NCI-H345 treated with DMSO at 0.1 percent for 48 hours (cell line): ENCODE results near the gene ZNF17.
"Not testable (repeated sequence)": the region's sequence is repeated elsewhere in the genome, so short reads cannot be mapped to it uniquely, and the experiment has no call there.

ENCODE experiments used
- DNase-seq: peaks from one replicate; lab custom pipeline; 2025; ENCODE audit not compliant: unreplicated experiment; lab: John Stamatoyannopoulos, UW

The ZNF17 gene

DNA sequence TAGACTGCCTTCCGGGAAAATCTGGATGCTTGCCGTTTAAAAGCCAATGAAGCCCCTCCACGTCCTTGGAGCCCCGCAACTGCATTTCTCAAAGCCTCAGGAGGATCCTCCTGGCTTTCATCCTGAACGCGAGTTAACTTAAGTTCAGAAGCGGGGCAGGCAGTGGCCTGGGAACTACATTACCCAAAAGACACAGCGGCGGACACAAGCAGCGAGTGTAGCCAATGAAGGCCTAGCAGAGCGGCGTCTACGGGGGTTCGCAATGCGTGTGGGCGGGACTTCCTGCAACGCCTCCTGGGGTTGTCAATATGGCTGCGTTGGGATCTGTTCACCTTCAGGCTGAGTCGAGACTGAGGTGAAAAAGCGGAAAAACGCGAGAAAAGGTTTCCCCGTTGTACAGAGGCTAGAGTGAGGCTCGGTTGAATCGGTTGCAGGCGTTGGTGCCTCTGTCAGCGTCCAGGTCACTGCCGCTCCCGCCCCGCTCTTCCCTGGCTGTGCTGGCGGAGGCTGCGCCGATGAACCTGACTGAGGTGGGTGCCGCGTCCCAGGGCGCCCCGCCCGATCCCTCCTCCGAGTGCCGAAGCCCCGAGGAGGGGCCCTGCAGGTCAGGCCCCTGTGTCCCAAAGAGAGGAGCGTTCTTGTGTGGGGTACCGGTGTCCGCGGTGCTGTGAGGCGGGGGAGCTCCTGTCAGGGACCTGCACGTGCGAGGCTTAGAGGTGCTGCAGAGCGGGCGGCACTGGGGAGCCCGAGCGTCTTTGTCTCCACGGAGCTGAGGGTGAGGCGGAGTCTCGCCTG lies at the start of gene ZNF17:
Gene ZNF17 (plus strand): TSS at position 285 of the 795 bp plus-strand sequence. CDS start 2,455 bp downstream, outside the sequence.
- DNase-seq: peak; percentile 60

- DNase-seq: no peak
These were observed 48.5 kb upstream of the ZNF17 start for GRCh38 chr19:57362419-57362818.

- DNase-seq: peak; percentile 89
These were observed 47.8 kb upstream of the ZNF17 start, which contains the start of the genes TRAPPC2B and ZNF547 for GRCh38 chr19:57362997-57363687. Gene TRAPPC2B (plus strand): TSS chr19:57363551. CDS start chr19:57364834, 1,283 bp downstream. Gene ZNF547 (plus strand): TSS chr19:57363551. CDS start chr19:57368556, 5,005 bp downstream.

DNA sequence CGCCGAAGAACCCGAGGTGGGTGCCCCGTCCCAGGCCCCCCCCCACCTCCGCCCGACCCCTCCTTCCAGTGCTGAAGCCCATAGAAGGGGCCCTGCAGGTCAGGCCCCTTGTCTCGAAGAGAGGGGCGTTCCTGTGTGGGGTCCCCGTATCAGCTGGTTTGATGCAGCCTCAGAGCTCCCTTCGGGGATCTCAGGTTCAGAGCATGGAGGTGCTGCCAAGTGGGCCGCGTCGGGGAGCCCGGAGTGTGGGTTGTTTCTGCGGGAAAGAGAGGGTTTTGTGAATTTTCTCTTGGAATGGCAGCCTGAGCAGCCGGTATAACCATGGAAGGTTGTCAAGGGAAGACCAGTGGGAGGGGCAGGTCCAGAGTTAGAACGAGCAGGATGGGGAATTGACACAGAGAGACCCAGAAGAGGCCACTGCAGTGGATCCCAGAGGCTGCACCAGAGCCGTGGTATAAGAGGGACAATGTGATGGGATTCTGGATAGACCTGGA lies 47.2 kb upstream of the ZNF17 start:
- no peak for DNase-seq

DNA sequence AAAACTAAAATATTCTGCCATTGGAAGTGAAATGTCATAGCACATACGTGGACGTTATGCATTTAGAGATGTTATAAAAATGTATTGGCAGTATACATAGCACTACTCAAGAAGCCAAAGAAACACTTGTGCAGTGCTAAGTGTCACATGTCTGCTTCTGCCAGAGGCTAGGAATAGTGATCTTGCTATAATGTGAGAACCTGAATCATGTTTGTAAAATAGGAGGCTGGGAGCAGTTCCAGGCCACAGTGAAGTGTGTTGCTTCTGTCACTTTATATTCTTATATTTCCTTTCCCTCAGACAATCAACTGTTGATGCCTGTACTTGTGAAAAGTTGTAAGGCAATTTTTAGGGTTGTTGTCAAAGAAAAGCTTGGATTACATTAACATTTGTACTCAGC lies 44.2 kb upstream of the ZNF17 start:
- no peak for DNase-seq

- DNase-seq: no peak
These were observed 36.8 kb upstream of the ZNF17 start for GRCh38 chr19:57374179-57374578.

- not testable (repeated sequence) for DNase-seq
These were observed 36.3 kb upstream of the ZNF17 start for GRCh38 chr19:57374647-57375046.

DNA sequence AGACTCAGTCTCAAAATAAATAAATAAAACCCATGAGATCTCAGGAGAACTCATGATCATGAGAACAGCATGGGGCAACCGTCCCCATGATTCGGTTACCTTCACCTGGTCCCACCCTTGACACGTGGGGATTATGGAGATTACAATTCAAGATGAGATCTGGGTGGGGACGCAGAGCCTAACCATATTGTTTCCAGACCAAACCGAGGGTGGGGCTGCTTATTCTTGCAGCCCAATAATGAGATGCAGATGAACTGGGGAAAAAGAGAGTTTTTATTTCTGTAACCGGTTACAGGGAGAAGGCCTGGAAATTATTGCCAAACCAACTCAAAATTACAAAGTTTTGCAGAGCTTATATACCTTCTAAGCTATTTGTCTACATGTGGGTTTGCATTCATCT lies 34.8 kb upstream of the ZNF17 start:
- no peak for DNase-seq

DNA sequence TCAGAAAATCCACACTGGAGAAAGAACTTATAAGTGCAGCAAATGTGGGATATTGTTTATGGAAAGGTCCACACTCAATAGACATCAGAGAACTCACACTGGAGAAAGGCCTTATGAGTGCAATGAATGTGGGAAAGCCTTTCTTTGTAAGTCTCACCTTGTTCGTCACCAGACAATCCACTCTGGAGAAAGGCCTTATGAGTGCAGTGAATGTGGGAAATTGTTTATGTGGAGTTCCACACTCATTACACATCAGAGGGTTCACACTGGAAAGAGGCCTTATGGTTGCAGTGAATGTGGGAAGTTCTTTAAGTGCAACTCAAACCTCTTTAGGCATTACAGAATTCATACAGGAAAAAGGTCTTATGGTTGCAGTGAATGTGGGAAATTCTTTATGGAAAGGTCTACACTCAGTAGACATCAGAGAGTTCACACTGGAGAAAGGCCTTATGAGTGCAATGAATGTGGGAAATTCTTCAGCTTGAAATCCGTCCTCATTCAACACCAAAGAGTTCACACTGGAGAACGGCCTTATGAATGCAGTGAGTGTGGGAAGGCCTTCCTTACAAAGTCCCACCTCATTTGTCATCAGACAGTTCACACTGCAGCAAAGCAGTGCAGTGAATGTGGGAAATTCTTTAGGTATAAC lies 33.3 kb upstream of the ZNF17 start:
- DNase-seq: no peak

- DNase-seq: no peak
These were observed 30.0 kb upstream of the ZNF17 start for GRCh38 chr19:57380923-57381322.

DNA sequence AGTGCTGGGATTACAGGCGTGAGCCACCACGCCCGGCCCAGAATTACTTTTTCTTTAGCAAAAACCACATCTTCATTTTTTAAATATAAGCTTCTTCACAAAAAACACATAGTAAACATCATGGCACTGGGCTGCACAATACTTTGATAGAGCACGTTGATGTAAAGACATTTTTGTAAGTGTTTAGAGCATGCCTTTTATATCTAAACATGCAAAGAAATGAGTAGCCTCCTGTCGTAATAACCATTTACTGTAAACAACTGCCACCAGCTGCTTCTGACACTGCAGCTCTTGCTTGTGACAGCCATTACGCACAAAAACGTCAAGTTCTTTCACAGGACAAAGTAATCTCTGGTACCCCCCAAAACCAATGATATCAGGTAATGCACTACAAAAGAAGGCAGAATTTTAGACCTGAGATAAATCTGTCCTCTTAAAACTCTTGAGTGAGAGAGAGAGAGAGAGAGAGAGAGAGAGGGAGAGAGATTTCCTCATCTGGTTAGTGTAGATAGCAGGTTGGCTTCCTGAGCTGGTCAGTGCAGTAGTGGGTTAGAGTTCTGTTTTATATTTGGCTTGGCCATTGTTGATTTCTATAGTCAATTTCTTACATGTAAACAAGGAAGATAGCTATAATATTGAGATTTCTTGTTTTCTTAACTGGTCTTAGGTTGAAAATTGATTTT lies 28.0 kb upstream of the ZNF17 start:
- DNase-seq: no peak

DNA sequence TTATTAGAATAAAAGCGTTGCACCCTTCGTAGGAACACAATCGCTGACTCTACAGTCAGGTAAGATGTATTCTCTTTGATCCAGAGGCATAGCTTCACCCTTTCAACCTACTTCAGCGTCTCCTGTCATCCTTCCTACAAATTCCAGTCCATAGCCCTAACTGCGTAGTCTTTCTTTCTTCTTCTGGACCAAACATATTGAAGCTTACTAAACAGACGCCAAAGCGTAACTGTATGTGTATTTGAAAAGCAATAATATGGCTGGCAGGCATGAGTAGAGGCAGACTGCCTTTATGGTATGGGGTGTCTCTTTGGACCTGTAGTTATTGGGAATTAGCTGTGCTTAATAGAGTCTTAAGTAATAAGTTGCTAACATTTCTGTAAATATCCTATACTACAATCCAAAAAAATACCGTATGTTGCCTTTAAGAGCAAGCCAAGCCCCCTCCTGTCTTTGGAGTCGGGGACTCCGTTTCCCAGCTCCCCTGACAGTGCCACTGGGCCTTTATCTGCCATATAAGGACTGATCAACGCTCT lies 21.7 kb upstream of the ZNF17 start:
- no peak for DNase-seq

DNA sequence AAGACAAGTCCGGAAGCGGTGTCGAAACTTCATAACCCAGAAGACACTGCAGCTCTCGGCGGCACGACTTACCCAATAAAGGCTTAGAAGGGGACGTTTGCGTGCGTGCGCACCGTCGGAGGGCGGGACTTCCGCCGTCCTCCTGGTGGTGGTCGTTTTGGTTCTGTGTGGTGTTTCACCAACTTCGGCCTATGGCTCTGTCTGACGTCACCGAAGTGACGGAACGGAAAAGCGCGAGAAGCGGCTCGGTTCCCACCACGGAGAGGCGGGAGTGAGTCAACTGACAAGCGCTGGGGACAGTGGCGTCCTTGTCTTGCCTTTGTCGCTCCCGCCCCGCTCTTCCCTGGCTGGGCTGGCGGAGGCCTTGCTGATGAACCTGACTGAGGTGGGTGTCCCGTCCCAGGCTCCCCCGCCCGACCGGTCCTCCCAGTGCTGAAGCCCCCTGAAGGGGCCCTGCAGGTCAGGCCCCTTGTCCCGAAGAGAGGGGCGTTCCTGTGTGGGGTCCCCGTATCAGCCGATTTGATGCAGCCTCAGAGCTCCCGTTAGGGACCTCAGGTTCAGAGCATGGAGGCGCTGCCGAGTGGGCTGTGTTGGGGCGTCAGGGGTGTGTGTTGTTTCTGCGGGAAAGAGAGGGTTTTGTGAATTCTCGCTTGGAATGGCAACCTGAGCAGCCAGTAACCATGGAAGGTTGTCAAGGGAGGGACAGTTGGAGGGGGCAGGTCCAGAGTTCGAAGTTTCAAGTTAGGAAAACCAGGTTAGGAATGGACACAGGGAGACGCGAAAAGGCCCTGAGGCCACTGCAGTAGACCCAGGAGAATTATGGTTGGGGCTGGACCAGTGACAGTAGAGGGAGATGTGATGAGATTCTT lies 21.0 kb upstream of the ZNF17 start, which contains the start of gene ZNF548:
Gene ZNF548 (plus strand): TSS at position 125 of the 869 bp plus-strand sequence. CDS start 246 bp downstream, at position 371.
- peak; percentile 78 for DNase-seq

- DNase-seq: no peak
These were observed 15.3 kb upstream of the ZNF17 start for GRCh38 chr19:57395710-57396109.

DNA sequence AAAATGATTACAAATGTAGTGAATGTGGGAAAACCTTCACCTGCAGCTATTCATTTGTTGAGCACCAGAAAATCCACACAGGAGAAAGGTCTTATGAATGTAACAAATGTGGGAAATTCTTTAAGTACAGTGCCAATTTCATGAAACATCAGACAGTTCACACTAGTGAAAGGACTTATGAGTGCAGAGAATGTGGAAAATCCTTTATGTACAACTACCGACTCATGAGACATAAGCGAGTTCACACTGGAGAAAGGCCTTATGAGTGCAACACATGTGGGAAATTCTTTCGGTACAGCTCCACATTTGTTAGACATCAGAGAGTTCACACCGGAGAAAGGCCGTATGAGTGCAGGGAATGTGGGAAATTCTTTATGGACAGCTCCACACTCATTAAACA lies 12.1 kb upstream of the ZNF17 start:
- DNase-seq: no peak

DNA sequence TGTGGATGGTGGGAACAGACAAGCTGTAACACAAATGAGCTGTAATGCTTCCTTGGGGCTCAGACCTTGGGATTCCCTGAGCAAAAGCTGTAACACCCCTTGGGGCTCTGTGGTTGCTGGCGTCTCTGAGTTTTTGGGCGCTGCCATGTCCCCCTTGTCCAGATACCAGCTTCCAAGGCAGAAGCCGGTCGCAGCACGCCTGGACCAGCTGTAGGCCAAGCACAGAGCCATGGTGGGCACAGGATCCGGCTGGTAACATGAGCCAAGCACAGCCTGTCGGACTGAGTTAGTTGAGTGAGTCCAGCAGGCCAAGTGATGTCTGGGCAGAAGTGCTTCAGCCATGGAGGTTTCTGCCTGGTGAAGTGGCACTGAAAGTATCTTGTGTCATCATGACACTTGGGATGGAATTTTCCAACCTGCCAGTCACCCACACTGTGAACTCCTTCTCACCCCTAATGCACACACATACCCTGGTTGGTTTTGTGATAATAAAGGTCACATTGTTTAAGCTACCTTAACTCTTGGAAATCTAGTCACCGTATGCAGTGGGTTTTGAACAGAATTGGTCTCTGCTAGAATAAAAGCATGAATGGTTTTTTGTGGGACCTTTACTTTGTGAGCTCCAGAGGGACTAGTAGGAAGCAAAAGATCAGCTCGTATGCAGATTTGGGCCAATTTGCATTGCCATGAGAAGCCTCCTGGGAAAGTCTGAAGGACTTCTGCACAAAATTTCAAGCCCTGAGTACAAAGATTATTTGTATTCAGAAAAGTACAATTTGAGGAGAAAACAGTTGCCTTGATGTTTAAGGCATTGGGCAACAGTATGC lies 7.0 kb upstream of the ZNF17 start:
- no peak for DNase-seq

GRCh38 chr19:57406516-57407123 lies 4.3 kb upstream of the ZNF17 start:
- DNase-seq: peak; percentile 21

GRCh38 chr19:57419439-57419838 lies 8.5 kb downstream of the ZNF17 start:
- DNase-seq: no peak
